CD4-positive, alpha-beta T cell treated with Interleukin-21 for 1 hour (primary cell): ENCODE measurements around the gene FBXL12.
"Not testable (repeated sequence)": the region's sequence is repeated elsewhere in the genome, so short reads cannot be mapped to it uniquely, and the experiment has no call there.

ENCODE experiments used
- DNase-seq: peaks from one replicate; pipeline ENCODE4 v3.0.0-alpha.2; 2020

The FBXL12 gene

GRCh38 chr19:9791552-9792205, 27.2 kb downstream of the FBXL12 start:
- peak; percentile 96 for DNase-seq

GRCh38 chr19:9791073-9791367, 27.9 kb downstream of the FBXL12 start:
- DNase-seq = not testable (repeated sequence)

DNA sequence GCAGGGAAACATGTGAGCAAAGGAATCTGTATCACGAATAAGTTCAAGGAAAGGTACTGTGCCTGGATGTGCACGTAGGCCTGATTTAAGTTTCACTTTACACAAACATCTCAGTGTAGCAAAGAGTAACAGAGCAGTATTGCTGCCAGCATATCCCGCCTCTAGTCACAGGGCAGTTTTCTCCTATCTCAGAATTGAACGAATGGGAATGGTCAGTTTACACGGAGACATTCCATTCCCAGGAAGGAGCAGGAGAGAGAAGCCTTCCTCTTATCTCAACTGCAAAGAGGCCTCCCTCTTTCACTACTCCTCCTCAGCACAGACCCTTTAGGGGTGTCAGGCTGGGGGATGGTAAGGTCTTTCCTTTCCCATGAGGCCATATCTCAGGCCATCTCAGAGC, 29.3 kb downstream of the FBXL12 start:
- not testable (repeated sequence) for DNase-seq

- DNase-seq = no peak
Observed at GRCh38 chr19:9789066-9789465, 29.8 kb downstream of the FBXL12 start.

DNA sequence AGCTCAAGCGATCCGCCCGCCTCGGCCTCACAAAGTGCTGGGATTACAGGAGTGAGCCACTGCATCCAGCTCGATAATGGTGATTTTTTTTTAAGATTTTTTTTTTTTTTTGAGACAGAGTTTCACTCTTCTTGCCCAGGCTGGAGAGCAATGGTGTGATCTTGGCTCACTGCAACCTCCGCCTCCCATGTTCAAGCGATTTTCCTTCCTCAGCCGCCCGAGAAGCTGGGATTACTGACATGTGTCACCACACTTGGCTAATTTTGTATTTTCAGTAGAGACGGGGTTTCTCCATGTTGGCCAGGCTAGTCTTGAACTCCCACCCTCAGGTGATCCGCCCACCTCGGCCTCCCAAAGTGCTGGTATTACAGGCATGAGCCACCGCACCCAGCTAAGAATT, 30.3 kb downstream of the FBXL12 start:
- DNase-seq = not testable (repeated sequence)

DNA sequence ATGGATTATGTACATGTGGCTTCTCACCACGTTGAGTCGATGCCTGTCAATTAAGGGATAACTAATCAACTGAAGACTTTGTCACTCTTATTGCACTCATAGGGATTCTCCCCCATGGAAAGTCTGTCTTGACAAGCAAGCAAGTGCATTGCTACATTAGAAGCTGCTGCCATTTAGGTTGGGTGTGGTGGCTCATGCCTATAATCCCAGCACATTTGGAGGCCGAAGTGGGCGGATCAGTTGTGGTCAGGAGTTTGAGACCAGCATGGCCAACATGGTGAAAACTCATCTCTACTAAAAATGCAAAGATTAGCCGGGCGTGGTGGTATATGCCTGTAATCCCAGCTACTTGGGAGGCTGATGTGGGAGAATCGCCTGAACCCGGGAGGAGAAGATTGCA, 32.1 kb downstream of the FBXL12 start:
- DNase-seq = no peak

GRCh38 chr19:9786342-9786741, 32.5 kb downstream of the FBXL12 start:
- DNase-seq = no peak

DNA sequence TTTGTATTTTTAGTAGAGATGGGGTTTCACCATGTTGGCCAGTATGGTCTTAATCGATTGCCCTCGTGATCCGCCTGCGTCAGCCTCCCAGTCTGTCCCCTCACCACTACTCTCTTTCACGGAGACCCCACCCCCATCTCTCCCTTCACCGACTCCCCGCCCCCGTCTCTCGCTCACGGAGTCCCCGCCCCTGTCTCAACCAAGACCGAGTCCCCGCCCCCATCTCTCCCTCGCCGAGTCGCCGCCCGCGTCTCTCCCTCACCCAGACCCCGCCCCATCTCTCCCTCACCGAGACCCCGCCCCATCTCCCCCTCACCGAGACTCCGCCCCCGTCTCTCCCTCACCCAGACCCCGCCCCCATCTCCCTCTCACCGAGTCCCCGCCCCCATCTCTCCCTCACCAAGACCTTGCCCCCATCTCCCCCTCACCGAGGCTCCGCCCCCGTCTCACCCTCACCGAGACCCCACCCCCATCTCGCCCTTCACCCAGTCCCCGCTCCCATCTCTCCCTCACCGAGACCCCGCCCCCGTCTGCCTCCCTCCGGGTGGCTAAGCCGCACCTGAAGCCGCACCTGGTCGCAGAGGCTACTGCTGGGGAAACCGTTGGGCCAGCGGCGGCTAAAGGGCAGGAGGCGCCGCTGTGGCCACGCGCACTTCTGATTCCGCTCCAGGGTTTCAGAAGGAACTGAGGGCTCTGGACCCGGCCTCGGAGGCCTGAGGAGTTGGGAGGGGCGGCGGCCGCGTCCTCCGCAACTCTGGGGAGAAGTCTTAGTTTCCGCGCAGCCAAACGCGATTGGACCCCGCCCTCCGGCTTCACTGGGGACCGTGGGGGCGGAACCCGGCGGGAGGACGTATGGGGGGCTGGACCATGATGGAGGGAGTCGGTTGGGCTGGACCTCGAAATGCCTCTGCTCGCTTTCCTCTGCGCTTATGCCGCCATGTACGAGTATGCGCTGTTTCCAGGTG, 33.2 kb downstream of the FBXL12 start:
- DNase-seq = peak; percentile 96

DNA sequence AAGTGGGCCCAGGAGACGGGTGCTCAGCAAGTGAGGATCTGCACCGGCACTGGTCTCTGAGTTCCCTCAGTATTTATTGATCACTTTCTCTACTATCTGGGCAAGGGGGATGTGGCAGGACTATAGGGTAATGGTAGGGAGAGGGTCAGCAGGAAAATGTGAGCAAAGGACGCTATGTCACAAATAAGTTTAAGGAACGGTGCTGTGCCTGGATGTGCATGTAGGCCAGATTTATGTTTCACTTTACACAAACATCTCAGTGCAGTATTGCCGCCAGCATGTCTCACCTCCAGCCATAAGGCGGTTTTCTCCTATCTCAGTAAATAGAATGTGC, 34.7 kb downstream of the FBXL12 start:
- DNase-seq = not testable (repeated sequence)

GRCh38 chr19:9782338-9782737, 36.5 kb downstream of the FBXL12 start:
- no peak for DNase-seq

DNA sequence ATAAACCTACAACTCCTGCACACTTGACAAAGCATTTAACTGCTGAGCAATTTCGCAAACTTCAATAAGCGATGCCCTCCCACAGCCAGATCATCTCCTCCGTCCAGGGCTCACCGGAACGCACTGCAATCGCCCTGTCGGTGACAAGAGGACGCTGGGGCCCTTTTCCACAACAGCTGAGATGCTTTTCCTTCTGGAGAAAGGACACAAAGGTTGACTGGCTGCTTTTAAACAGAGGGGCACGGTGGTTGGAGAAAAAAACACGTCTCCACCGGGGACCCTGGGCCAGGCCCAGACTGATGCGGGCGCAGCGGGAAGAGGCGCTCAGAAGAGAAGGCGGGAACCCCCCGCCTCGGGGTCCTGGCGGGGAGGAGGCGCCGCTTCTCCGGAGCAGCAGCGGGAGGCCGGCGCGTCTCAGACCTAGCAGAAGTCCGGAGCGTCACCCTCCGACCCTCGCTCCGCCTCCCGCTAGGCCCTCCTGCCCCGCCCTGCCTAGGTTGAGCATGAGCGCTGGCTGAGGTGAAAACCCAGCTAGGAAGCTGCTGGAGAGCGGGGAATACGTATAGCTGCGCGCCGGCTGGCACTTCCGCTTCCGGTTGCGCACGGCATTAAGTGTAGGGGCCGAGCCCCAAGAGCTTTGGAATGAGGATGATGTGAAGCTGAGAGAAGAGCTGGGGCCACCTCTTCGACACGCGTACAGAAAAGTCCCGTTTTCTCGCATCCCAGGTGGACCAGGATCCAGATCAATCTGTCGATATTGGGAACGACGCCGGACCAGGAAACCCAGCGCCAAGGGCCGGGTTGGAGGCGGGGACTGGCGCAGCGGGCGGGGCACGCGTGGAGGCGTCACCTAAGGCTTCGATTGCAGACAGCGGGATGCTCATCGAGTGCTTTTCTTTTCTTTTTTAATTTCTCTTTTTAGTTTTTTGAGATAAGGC, 50.4 kb downstream of the FBXL12 start, which contains the start of gene ZNF846:
Gene ZNF846, minus strand, starts transcription at position 564 of the 938 bp plus-strand sequence. CDS start 3,788 bp downstream, outside the sequence.
- DNase-seq = peak; percentile 94
